Measurements from ENCODE around the gene TSPAN13.

DNA sequence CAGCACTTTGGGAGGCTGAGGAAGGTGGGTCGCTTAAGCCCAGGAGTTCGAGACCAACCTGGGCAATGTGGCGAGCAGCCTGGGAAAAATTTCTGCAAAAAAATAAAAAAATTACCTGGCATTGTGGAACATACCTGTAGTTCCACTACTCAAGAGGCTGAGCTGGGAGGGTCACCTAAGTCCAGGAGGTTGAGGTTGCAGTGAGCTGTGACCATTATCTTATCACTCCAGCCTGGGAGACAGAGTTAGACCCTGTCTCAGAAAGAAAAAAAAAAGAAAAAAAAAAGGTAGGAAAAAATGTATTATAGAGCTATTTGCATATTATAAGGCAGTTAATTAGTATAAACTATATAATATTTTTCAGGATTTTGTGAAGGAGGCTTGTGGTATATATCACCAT lies 11.0 kb upstream of the TSPAN13 start:
- TF ChIP-seq CTCF (IDR thresholded peaks at IDR 0.05; ENCODE audit: low read length) (no peak), EZH2phosphoT487 (IDR thresholded peaks at IDR 0.05; ENCODE audit: low read length) (no peak)

Data from MM.1S (cell line).